HG03575 (cell line): ENCODE results near the gene SAMSN1.
"Not testable (repeated sequence)": the region's sequence is repeated elsewhere in the genome, so short reads cannot be mapped to it uniquely, and the experiment has no call there.

Source experiments
- ATAC-seq: cut with Tn5 transposase; IDR thresholded peaks from one replicate; pipeline ENCODE4 v1.9.1; 2021; ENCODE audit not compliant: unreplicated experiment, insufficient number of reproducible peaks, low FRiP score; ENCODE audit errors: extremely low read depth

The SAMSN1 gene

GRCh38 chr21:14533499-14534428, 12.4 kb downstream of the SAMSN1 start:
- ATAC-seq, result peak; percentile 82

GRCh38 chr21:14531757-14532316, 14.3 kb downstream of the SAMSN1 start:
- no peak for ATAC-seq

- no peak for ATAC-seq
Observed at GRCh38 chr21:14530592-14530991, 15.5 kb downstream of the SAMSN1 start.

- ATAC-seq, result no peak
Observed at GRCh38 chr21:14528815-14529214, 17.3 kb downstream of the SAMSN1 start.

DNA sequence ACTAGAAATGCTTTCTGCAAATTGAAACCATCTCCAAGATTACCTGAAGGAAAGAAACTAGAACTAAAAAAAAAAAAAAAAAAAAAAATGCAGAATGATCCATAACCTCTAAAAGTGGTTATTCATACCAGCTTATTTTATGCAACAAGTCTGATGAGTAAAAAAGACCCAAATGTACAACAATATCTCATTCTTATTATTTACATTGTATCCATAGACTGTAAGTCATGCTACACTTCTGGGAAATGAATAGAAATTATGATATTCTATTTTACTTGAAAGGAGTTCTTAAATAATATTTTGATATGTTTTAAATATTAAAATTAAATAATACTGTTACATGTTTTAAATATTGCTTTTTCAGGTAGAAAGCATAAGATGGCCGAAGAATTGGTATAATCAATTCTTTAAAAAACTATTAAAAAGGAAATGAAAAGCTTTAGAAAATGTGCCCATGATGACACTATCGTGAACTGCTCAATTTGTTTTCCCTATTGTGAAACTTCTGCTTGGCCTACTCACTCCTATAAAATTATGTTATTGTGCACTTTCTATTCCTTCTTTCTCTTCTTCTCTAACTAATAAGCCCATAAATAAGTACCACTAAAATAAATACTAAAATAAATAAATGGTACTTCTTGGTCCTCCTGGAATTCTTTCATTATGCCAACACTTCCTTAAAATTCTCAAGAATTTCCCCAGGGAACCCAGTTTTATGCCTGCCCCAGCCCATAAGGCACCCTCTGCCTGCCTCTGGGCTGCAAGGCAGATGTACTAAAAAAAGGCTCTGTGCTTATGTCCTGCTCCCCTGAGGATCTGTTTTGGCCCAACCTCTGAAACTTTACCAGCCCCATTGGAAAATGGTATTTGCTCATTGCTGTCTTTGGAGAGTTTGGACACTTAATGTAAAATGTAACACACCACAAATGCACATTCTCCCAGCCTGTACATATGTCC, 18.1 kb downstream of the SAMSN1 start:
- no peak for ATAC-seq

- ATAC-seq, result no peak
Observed at GRCh38 chr21:14526836-14527695, 19.0 kb downstream of the SAMSN1 start.

DNA sequence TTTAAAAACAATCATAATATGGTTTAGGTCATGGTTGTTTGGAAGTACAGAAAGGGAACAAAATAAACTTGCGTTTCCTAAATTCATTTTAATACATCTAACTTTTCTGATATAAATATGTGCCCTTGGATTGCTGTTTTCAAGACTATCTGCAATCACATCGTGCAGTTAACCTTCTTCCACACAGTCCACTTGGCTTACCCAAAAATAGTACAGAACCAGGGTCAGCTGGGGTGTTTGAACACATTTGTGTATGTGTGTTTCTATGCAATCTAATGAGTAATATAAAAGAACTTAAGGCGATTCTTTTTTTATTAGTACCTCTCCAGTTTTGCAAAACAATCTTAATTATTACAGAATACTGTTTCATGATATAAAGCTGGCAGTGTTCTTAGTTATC, 19.9 kb downstream of the SAMSN1 start:
- ATAC-seq, result no peak

GRCh38 chr21:14523234-14523633, 22.9 kb downstream of the SAMSN1 start:
- ATAC-seq, result peak; percentile 78

DNA sequence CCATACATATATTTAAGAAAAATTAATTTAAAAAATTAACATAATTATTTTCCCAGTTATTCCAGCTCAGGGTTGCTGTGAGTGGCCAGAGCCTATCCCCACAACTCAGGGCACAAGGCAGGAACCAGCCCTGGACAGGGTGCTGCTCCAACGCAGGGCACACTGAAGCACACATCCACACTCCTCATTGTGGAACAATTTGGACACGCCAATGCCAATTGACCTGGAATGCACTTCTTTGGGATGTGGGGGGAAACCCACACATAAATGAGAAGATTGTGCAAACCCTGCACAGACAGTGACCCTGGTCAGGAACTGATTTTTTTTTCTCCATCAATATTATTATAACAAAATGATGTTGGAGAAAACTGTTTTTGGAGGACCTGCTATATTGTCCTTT, 23.4 kb downstream of the SAMSN1 start:
- ATAC-seq, result no peak

DNA sequence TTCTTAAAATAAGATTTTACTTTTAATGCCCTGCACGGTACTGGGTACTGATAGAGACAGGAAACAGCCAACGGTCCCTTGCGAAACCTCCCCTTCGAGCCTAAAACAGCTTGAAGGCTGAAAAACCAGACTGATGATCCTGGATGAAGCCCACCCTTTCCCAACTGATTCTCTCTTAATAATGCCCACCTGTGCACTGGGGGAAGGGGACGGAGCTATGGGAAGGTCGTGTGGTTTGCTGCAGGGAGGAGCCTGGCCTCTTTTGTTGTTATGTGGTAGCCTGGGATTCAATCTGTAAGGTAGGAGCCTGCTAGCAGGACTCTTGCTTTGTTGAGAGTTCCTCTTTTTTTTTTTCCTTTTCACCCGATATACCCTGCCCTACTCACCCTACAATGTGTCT, 25.6 kb downstream of the SAMSN1 start:
- no peak for ATAC-seq

DNA sequence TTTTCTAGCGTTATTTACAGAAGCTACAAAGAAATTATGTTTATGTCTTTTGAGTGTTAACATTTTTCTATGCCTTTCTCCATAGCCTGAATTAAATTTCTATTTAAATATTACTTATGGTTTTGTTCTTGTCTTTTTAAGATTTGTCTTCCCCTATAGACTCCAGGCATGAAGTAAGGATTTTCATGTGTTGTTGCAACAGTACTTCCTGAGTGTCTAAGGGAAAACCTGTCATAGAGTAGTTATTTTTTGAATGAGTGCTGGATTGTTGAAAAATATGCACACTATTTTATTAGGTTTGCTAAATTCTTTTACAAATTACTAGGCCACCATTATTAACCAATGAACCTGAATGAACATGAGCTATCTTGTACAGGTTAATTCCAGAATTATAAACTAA, 27.1 kb downstream of the SAMSN1 start:
- no peak for ATAC-seq

- ATAC-seq, result no peak
Observed at GRCh38 chr21:14513804-14514203, 32.3 kb downstream of the SAMSN1 start.

DNA sequence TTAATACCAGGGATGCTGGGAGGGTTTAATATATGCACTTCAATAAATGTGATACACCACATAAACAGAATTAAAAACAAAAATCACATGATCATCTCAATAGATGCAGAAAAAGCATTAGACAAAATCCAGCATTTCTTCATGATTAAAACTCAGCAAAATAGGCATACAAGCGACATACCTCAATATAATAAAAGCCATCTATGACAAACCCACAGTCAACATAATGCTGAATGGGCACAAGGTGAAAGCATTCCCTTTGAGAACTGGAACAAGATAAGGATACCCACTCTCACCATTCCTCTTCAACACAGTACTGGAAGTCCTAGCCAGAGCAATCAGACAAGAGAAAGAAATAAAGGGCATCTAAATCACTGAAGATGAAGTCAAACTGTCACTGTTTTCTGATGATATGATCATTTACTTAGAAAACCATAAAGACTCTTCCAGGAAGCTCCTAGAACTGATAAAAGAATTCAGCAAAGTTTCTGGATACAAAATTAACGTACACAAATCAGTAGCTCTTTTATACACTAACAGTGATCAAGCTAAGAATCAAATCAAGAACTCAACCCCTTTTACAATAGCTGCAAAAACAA, 39.2 kb downstream of the SAMSN1 start:
- ATAC-seq, result not testable (repeated sequence)

- no peak for ATAC-seq
Observed at GRCh38 chr21:14500873-14501272, 45.2 kb downstream of the SAMSN1 start.

DNA sequence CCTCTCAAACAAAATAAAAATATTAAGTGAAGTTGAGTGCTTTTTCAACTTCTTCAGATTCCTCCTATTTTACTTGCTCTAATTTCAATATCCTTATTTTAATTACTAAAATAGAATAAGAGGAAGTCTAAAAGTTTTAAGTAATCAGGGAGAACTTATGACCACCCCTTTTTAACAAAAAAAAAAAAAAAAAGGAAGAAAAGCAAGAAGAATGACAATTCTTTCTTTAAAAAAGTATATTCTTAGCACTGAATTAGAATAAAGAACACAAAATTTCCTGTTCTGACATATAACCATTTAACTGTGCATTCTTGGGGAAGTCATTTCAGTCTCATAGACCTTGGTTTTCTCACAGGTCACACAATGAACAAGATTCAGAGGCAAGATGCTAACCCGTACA, 46.8 kb downstream of the SAMSN1 start:
- no peak for ATAC-seq

DNA sequence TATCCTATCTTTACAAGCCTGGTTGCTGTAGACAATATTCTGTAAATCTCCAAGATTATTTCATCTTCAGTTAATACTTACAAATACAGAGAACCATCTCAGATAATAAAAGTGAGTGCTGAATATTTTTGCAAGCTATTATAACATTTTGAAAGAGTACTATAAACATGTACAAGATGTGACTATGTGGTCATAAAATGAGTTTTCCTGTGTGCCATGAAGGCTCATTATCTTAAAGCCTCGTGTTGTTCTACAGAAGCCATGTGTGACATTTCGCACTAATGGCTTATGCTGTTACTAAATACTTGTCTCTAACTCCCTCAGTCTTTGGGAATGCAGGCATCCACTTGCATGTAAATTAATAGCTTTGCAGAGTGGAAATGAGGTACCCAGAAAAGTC, 48.3 kb downstream of the SAMSN1 start:
- no peak for ATAC-seq

DNA sequence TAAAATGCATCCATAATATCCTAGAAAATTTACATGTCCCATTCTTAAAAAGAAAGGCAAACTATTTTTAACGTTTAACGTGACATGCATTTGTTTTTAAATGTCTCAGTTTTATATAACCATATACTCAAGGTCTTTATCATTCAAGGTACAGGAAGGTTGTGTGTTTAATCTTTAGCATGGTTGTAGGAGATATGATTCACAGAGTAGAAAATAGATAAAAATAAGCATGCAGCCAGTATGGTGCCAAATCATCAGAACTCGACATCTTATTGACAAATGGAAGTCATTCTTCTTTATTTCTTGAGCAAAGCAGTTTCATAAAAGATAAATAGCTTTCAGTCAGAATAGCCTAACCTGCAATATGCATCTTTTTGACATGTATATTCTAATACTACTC, 51.0 kb downstream of the SAMSN1 start:
- no peak for ATAC-seq

DNA sequence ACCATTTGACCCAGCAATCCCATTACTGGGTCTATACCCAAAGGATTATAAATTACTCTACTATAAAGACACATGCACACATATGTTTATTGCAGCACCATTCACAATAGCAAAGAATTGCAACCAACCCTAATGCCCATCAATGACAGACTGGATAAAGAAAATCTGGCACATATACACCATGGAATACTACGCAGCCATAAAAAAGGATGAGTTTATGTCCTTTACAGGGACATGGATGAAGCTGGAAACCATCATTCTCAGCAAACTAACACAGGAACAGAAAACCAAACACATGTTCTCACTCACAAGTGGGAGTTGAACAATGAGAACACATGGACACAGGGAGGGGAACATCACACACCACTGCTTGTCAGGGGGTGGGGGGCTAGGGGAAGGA, 51.9 kb downstream of the SAMSN1 start:
- ATAC-seq, result not testable (repeated sequence)
